Measurements from ENCODE around the gene TRAK1.
"Not testable (repeated sequence)": the region's sequence is repeated elsewhere in the genome, so short reads cannot be mapped to it uniquely, and the experiment has no call there.

The TRAK1 gene

DNA sequence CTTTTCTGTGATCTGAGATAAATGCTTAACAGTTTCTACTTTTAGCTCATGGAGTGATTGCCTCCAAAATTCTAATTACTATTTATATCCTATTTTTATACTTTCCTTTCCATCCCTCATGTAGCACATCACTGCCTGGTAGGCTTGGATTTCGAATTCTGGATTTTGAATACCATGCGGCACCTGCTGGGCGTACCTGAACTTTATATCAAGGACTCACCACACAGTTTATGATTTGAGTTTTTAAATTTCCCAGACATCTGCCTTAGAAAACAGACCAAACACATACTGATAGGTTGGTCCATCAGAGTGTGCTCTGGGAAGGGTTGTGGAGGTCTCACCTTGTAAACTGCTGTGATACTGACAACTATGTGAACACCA, 6.4 kb downstream of the TRAK1 start:
- DNase-seq (ENCODE audit: low spot score): no peak

- no peak for DNase-seq (ENCODE audit: low spot score)
Measured at GRCh38 chr3:42098171-42098570, 7.0 kb downstream of the TRAK1 start.

DNA sequence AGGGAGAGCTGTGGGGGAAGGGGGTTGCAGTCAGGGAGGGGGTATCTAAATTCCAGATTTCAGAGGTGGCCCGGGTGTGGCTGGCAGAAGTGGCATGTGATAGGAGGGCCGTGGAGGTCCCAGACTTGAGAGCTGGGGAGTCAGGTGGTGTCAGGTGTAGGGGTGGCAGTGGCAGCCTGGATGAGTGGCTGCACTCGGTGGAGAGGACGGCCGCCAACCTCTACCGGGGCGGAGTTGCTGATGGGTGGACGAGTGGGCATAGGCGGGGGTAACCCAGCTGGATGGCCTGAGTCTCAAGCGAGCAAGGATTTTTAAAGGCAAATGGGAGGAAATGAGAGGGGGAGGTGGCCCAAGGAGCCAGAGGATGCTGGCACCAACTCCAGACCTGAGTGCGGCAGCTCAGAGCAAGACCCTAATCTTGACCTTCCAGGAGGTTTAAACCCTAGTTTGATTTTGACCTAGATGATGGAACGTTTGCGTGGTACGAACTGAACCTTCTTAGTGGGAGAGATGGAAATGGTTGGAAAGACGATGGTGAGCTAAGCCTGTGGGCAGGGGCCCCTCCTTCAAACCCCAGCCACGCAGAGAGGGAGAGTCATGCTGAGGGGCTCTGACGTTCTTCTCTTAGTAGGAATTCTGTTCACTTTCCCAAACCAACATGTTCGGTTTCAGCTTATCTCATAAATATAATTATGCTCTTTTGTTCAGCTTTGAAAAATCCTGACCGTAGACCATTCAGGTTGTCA, 8.0 kb downstream of the TRAK1 start:
- DNase-seq (ENCODE audit: low spot score): no peak

GRCh38 chr3:42101048-42101447, 9.9 kb downstream of the TRAK1 start:
- DNase-seq (ENCODE audit: low spot score): no peak

- DNase-seq (ENCODE audit: low spot score): no peak
Measured at GRCh38 chr3:42101481-42101880, 10.3 kb downstream of the TRAK1 start.

DNA sequence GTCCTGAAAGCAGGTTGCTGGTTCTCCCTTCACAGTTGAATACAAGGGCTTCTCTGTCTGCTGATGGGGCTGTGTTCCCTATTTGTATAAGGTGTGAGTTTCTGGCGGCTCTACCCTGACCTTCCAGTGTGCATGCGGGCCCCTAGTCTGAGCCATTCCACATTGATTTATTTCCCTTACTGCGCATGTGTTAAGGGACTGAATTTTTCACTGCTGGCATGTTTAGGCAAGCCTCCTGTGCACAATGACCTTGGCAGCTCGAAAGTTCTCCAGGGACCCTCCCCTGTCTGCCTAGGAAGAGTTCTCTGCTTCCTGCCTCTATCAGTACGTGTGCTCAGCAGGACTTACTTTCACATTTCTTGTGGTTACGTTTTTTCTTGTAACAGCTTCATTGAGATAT, 11.4 kb downstream of the TRAK1 start:
- DNase-seq (ENCODE audit: low spot score): no peak

DNA sequence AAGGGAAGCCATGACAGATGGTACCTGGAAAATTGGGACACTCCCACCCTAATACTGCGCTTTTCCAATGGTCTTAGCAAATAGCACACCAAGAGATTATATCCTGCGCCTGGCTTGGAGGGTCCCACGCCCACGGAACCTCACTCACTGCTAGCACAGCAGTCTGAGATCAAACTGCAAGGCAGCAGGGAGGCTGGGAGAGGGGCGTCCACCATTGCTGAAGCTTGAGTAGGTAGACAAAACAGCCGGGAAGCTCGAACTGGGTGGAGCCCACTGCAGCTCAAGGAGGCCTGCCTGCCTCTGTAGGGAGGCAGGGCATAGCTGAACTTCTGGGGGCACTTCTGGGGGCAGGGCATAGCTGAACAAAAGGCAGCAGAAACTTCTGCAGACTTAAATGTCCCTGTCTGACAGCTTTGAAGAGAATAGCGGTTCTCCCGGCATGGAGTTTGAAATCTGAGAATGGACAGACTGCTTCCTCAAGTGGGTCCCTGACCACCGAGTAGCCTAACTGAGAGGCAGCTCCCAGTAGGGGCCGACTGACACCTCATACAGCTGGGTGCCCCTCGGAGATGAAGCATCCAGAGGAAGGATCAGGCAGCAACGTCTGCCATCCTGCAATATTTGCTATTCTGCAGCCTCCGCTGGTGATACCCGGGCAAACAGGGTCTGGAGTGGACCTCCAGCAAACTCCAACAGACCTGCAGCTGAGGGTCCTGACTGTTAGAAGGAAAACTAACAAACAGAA, 12.9 kb downstream of the TRAK1 start:
- DNase-seq (ENCODE audit: low spot score): not testable (repeated sequence)

- DNase-seq (ENCODE audit: low spot score): not testable (repeated sequence)
Measured at GRCh38 chr3:42105994-42106393, 14.8 kb downstream of the TRAK1 start.

DNA sequence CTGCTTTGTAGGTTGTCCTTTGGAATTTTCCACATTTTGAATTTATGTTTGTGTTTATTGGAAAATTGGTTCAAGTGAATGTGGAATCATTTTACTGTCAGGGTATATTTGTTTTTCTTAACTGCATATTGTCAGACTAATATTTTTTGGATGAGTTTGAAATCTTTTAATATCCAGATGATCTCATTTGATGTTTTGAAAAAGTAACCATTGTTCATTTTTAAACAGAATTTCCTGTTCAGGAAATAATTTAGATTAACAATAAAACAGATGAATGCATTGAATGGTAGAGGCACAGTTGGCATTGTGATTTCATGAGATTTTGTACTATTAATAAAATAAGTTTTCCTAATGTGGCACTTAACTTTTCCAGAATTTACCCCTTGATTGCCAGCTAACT, 15.5 kb downstream of the TRAK1 start:
- no peak for DNase-seq (ENCODE audit: low spot score)

DNA sequence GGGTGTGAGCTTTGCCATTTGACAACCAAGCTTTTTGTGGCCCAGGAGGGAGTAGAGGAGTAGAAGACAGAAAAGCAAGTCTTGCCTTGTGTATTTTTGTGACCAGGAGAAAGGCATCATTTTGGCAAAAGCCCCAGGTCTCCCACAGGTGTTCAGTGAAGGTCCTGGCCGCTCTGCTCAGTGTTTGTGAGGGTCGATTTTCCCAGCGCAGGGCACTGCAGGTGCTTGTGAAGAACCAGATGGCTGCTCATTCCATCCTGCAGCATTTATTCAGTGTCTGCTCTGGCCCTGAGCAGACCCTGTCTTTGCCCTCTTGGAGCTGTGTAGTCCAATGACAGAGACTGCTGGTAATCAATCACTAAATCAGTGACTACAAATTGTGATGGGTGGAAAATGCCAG, 19.5 kb downstream of the TRAK1 start:
- DNase-seq (ENCODE audit: low spot score): no peak

GRCh38 chr3:42114130-42114725, 23.1 kb downstream of the TRAK1 start:
- no peak for DNase-seq (ENCODE audit: low spot score)

GRCh38 chr3:42115215-42115614, 24.1 kb downstream of the TRAK1 start:
- no peak for DNase-seq (ENCODE audit: low spot score)

DNA sequence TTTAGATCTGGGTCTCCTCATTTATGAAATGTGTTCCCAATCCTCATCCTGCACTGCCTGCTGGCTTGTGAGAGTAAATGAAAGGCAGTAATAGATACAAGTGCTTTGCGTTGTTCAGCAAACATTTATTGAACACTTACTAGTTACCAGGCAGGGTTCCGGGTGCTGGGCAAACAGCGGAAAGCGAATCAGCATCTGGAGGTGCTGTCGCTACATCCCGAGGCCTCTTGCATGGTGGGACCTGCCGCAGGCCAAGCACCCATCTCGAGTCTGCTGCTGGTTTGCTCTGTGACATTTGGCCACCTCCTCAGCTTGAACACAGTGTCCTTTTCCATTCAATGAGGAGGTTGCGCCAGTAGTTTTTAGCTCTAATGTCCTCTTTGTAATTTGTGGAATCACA, 24.8 kb downstream of the TRAK1 start:
- no peak for DNase-seq (ENCODE audit: low spot score)

GRCh38 chr3:42116466-42116865, 25.3 kb downstream of the TRAK1 start:
- no peak for DNase-seq (ENCODE audit: low spot score)

GRCh38 chr3:42117175-42118008, 26.2 kb downstream of the TRAK1 start:
- DNase-seq (ENCODE audit: low spot score): no peak

DNA sequence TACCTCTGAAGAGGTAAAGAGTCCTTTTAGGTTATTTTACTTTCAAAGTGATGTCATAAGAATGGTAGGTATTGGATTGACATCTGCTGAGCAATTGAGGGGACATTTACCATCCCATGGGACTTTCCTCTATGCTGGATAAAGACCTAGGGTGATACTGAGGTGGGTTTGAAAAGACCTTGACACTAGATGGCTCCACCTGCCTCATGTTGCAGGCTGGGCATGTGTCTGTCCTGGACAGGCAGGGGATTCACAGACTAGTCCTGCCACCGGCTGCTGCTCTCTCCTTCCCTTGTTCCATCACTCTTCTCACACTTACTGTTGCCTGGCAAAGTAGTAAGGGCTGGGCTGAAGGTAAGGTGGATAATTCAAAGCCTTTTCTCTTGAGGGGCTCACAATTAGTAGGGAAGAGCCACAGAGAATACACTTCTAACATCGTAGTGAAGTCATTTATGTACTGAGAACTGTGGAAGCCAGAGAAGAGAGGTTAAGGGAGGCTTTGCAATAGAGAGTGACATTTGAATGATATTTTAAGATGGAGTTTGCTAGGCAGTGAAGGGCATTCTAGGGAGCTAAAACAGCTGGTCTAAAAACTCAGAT, 27.7 kb downstream of the TRAK1 start:
- DNase-seq (ENCODE audit: low spot score): no peak

DNA sequence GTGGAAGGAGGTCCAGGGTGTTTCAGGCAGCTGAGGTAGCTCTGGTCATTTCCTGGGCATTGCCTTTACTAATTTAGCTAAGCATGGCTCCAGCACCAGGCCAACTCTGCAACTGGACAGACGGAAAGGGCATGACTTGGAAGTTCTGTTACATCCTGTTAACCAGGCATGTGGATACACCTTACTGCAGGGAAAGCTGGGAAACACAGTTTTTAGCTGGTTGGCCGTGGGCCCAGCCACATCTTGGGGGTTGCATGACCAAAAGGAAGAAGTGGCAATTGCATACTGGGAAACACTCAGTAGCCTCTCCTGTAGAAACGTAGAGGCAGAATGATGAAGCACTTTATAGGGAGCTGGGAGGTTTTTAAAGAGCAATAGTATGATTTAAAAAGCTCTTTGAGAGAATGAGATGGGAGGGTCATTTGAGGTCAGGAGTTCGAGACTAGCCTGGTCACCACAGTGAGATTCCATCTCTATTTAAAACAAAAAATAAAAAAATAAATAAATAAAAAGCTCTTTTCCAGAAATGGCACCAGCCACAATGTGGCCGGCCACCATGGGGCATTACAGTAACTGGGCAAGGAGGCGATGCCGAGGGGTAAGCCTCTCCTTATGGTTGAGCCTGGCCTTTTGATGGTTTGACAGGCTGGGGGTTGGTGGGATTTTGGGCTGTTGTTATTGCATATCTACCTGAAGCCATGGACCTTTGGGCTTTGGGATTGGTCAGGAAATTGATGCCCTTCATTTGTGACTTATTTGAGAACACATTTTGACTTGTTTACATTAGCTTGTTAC, 28.6 kb downstream of the TRAK1 start:
- no peak for DNase-seq (ENCODE audit: low spot score)

DNA sequence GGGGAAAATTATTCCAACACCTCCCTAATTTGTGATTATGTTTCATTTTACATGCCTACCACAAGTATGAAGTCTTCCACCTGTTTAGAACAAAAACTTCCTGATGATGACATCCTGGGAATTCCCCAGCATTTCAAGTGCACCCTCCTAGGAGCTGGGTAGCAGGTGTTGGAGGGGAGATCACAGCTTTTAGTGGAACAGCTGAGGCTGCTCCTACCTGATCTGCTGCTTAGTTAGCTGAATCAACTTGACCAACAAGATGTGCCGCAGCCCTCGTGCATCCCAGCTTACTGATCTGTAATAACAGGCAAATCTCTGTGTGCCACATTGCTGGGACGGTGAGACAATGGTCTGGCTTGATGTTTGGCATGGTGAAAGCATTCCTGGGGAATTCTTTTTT, 29.7 kb downstream of the TRAK1 start:
- DNase-seq (ENCODE audit: low spot score): no peak

GRCh38 chr3:42122261-42123011, 31.3 kb downstream of the TRAK1 start:
- no peak for DNase-seq (ENCODE audit: low spot score)

DNA sequence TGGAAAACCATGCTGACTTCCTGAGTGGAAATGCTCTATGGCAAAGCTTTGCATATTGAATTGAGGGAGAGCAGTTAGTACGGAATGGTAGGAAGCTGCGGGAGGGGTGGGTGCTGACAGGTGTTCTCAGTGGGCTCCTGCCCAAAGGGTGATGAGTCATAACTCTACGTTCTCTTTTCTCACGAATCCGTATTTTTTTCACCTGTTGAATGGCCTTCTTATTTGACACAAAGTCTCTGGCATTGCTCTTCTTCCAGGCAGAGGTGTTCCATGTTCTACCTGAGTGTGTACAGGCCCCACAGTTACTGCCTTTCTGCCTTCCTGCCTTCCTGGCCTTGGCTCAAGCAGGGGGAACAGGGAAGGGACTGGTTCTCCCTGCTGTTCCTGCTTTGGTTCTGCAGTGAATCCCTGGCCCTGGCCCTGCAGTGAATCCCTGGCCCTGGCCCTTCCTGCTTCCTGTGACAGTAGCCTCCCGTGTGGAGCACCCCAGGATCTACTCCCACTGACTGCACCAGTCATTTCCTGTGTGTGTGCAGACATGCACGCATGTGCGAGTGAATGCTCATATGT, 31.9 kb downstream of the TRAK1 start:
- no peak for DNase-seq (ENCODE audit: low spot score)
